Fibroblast of pulmonary artery (primary cell): ENCODE data around the gene TMTC1.
A peak's percentile ranks its signal among the peaks of the same experiment; 100 is the strongest.

ENCODE experiments used
- DNase-seq: peaks from one replicate; pipeline ENCODE4 v3.0.0-alpha.2; 2010; ENCODE audit warnings: low read depth
- H3K4me3 ChIP-seq: replicated peaks from 2 replicates; pipeline ENCODE4 v1.5.1; 2011; ENCODE audit warnings: low read depth, mild to moderate bottlenecking, control low read depth, low read length, moderate library complexity
- TF ChIP-seq, protein P1 (sequence below): IDR thresholded peaks from 2 replicates; pipeline ENCODE4 v1.5.1; 2011; ENCODE audit warnings: mild to moderate bottlenecking, control low read depth, low read length, inconsistent platforms; ENCODE audit errors: missing control alignments

Gene TMTC1

DNA sequence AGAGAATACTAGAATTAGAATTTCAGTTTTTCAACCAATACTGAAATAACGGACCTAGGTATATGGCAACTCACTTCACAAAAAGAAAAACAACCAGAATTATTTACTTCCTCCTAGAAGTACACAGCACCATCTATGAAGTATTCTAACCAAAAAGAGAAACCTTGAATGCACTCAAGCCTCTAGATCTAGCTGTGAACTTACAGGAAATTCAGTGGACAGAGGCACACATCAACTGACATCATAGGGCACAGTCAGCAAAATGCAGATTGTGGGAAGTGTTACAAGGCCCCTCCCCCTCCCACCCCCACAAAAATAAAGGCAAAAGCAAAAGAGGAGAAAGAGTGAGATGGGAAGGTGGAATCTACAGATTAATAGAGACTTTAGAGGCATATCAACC lies 102.4 kb downstream of the TMTC1 start:
- no peak overlapping the region for H3K4me3 ChIP-seq
- TF ChIP-seq, protein P1, sequence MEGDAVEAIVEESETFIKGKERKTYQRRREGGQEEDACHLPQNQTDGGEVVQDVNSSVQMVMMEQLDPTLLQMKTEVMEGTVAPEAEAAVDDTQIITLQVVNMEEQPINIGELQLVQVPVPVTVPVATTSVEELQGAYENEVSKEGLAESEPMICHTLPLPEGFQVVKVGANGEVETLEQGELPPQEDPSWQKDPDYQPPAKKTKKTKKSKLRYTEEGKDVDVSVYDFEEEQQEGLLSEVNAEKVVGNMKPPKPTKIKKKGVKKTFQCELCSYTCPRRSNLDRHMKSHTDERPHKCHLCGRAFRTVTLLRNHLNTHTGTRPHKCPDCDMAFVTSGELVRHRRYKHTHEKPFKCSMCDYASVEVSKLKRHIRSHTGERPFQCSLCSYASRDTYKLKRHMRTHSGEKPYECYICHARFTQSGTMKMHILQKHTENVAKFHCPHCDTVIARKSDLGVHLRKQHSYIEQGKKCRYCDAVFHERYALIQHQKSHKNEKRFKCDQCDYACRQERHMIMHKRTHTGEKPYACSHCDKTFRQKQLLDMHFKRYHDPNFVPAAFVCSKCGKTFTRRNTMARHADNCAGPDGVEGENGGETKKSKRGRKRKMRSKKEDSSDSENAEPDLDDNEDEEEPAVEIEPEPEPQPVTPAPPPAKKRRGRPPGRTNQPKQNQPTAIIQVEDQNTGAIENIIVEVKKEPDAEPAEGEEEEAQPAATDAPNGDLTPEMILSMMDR, result no peak
- DNase-seq, result peak; percentile 23

DNA sequence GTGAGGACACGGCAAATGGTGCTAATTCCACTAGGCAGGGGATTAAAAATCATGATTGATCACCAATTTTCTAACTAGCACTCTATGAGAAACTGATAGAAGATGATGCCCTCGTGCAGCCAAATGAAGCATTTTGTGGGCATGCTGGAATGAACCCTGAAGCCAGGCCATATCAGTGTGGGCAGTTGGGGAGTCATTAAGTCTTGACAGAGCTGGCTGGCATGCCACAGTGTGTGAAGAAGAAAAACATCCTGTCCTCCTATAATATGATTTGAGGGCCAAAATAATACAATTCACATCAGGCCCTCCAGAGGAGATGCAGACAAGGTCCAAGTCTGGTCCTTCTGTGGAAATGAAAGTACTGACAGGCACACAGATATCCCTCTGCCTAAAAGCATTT lies 107.1 kb downstream of the TMTC1 start:
- TF ChIP-seq, protein P1, result no peak
- no peak overlapping the region for H3K4me3 ChIP-seq
- DNase-seq, result no peak

DNA sequence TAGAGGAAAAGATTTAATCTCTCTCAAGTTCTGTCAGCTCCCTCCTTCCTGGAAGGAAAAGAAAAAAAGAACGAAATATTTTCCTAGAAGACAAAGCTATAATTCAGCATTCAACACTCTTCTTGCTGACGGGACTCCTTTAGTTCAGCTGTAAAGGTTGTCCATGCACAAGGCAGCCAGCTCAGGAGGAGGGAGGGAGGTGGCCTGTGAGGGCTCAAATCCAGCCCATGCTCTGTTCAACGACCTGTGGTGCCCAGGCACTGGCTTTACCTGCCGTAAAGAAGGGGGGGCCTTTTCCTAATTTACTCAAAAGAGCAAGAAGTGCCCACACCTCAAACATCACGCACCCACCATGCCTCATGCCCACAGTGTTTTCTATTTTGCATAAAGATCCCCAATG lies 109.3 kb downstream of the TMTC1 start:
- no peak overlapping the region for H3K4me3 ChIP-seq
- no peak for DNase-seq
- TF ChIP-seq, protein P1, result no peak

DNA sequence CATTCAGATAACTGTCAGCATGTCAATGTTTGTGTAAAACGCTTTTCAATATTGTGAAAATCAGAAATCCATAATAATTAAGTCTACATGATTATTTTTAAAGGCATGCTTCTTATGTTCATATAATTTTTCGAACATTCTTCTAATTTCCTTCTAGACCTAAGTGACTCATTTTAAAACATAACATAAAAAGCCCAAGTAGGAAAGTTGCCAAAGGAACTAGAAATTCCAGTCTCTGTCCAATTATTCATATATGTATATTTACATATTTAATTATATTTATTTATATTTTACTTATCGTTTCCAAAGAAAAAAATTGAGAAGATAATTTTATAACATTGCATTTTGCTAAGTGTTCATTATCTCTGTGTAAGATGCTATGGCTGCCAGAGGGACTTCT lies 110.4 kb downstream of the TMTC1 start:
- no peak overlapping the region for H3K4me3 ChIP-seq
- TF ChIP-seq, protein P1, result no peak
- DNase-seq, result peak; percentile 45

DNA sequence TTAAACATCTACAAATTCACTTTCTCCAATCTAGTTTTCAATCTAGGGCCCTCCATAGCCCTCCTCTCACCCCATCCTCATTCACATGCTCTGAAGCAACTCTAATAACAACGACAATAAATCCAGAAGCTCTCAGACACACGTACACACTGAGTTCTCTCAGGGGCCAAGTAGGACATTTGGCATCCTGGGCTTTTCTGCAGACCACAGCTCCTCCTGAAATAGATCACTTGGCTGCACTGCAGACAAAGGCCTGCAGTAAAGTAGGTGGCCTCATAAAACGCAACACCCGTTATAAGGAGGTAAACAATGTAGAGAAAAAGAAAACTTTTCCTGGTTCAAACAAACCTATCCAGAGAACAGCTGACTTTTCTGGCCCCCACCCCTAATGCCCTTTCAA lies 111.2 kb downstream of the TMTC1 start:
- TF ChIP-seq, protein P1, result no peak
- DNase-seq, result no peak
- no peak overlapping the region for H3K4me3 ChIP-seq

DNA sequence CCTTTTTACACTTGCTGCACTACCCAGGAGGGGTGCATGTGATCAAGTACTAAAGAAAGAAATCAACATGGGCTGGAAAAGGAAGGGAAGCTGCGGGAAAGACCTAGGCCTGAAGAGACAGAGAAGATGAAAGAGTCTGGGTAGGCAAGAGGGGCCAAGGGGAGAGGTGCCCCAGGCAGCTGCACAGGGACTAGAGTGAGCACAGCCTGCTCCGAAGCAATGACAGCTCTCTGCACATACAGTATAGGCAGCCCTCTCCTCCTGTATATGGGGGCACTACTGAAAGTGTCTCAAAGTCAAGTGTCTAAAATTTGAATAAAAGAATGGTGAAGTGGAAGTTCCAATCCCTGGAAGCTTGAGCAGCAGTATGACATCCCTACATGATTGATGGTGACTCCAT lies 112.0 kb downstream of the TMTC1 start:
- no peak overlapping the region for H3K4me3 ChIP-seq
- TF ChIP-seq, protein P1, result no peak
- DNase-seq, result no peak

DNA sequence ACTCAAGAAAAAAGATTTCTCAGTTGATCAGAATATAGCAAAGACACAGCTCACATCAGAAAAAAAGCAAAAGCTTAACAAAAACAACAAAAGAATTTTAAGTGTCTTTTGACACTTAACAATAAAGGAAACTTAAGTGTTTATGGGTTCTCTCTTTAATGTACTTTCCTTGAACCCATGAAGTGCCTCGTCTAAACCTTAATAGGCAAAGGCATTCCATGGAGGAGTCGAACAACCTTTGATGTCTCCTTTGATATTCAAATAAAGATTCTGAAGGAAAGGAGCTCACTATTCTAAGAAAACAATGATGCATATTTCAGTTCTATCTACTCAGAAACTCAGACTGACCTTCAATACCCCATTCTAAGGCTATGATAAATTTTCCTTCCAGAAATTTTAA lies 116.7 kb downstream of the TMTC1 start:
- DNase-seq, result no peak
- TF ChIP-seq, protein P1, result no peak
- no peak overlapping the region for H3K4me3 ChIP-seq
